Testis (tissue), 2 donors: Measurements from ENCODE around the gene PPHLN1.

Experiments used
- POLR2A ChIP-seq: fragments of 450-650 bp; IDR thresholded peaks from one replicate; pipeline ENCODE4 v1.6.1; 2017; ENCODE audit warnings: antibody characterized with exemption, mild to moderate bottlenecking, moderate library complexity
- TF ChIP-seq, protein P1 (sequence below), 3 experiments: fragments of 450-650 bp in 2 of 3; fragments of 200-600 bp in 1 of 3; sonication (generic) in 1 of 3; IDR thresholded peaks; one replicate each; pipeline ENCODE4 v1.5.1; 2016 to 2019; ENCODE audit warnings: antibody characterized with exemption in 3 of 3, mild to moderate bottlenecking in 2 of 3, moderate library complexity in 1 of 3

DNA sequence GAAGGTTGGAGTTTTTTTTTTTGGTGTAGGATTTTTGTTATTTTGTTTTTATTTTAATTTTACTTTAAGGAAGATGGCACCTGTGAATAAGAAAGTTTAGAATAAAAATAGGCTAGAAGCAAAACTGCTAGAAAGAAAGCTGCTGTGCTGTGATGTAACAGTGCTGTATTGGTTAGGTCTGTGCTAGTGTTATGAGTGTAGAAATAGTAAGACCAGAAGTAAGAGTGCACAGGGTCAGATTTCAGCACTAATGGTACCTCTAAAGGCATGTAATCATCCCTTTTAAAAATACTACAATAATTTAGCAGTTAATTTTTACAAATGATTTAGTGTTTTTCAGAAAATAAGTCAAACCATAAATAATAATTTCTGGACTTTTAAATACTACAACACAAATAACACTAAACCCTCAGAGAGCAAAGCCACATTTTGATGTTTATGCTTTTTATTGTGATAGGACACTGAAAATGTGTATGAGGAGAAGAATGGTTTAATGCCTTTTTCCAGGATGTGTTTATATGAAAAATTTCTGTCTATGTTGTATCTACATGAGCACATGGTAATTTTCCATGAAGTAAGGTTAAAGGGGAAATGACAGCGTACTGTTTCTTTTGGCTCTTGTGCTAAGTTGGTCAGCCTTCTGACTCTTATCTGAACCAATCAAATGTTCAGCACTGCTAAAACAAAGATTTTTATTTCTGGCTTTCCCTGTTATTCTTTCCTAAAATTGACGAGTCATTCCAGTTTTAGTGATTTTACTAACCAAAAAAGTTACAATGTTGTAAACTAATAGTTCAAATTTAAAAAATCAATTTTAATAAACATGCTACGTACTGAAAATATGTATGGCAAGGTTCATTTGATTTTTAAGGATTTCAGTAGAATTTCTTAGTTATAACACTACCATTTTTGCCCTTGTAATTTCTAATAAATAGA lies 96.1 kb downstream of the PPHLN1 start:
- TF ChIP-seq, protein P1, sequence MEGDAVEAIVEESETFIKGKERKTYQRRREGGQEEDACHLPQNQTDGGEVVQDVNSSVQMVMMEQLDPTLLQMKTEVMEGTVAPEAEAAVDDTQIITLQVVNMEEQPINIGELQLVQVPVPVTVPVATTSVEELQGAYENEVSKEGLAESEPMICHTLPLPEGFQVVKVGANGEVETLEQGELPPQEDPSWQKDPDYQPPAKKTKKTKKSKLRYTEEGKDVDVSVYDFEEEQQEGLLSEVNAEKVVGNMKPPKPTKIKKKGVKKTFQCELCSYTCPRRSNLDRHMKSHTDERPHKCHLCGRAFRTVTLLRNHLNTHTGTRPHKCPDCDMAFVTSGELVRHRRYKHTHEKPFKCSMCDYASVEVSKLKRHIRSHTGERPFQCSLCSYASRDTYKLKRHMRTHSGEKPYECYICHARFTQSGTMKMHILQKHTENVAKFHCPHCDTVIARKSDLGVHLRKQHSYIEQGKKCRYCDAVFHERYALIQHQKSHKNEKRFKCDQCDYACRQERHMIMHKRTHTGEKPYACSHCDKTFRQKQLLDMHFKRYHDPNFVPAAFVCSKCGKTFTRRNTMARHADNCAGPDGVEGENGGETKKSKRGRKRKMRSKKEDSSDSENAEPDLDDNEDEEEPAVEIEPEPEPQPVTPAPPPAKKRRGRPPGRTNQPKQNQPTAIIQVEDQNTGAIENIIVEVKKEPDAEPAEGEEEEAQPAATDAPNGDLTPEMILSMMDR (IDR thresholded peaks at IDR 0.05): no peak
- no peak for TF ChIP-seq POLR2A
